NCI-H524 (cell line): ENCODE measurements around the gene PILRA.

Experiments
- DNase-seq, 2 experiments: peaks; one replicate each; lab custom pipeline; 2025; lab: John Stamatoyannopoulos, UW

Gene PILRA

GRCh38 chr7:100411101-100411500 lies 37.8 kb downstream of the PILRA start:
- DNase-seq, result no peak

- DNase-seq, result no peak
These were observed 40.1 kb downstream of the PILRA start for GRCh38 chr7:100413346-100413745.

GRCh38 chr7:100413889-100414288 lies 40.6 kb downstream of the PILRA start:
- DNase-seq, result no peak

GRCh38 chr7:100415448-100415847 lies 42.2 kb downstream of the PILRA start:
- DNase-seq, result no peak

GRCh38 chr7:100418930-100419659 lies 45.8 kb downstream of the PILRA start:
- DNase-seq, result no peak

- no peak for DNase-seq
These were observed 46.5 kb downstream of the PILRA start for GRCh38 chr7:100419660-100420226.

- DNase-seq, result no peak
These were observed 50.0 kb downstream of the PILRA start for GRCh38 chr7:100423315-100423714.

- no peak for DNase-seq
These were observed 52.1 kb downstream of the PILRA start for GRCh38 chr7:100425347-100425746.

- DNase-seq, result no peak
These were observed 53.2 kb downstream of the PILRA start for GRCh38 chr7:100426516-100426915.

GRCh38 chr7:100427762-100428198 lies 54.5 kb downstream of the PILRA start:
- DNase-seq, result no peak

- DNase-seq, result peak; percentile 90 to 95
These were observed 55.1 kb downstream of the PILRA start, which contains the start of gene ZCWPW1 for GRCh38 chr7:100428199-100428966. Gene ZCWPW1 (minus strand): TSS chr7:100428703. CDS start chr7:100420649, 8,054 bp downstream.

- DNase-seq, result peak; percentile 97 to 99
These were observed 55.8 kb downstream of the PILRA start for GRCh38 chr7:100428967-100429636.

- peak; percentile 96 to 97 for DNase-seq
These were observed 56.6 kb downstream of the PILRA start, which contains the start of gene MEPCE for GRCh38 chr7:100429637-100430492. Gene MEPCE (plus strand): TSS chr7:100429831. CDS start chr7:100430019, 188 bp downstream.

- DNase-seq, result no peak
These were observed 57.4 kb downstream of the PILRA start for GRCh38 chr7:100430493-100431285.

- DNase-seq, result no peak
These were observed 58.0 kb downstream of the PILRA start for GRCh38 chr7:100431286-100431735.

- DNase-seq, result no peak
These were observed 58.8 kb downstream of the PILRA start for GRCh38 chr7:100432053-100432452.

- no peak for DNase-seq
These were observed 59.5 kb downstream of the PILRA start for GRCh38 chr7:100432621-100433275.

GRCh38 chr7:100433276-100433591 lies 59.9 kb downstream of the PILRA start:
- DNase-seq, result no peak

- no peak for DNase-seq
These were observed 60.5 kb downstream of the PILRA start for GRCh38 chr7:100433592-100434296.
